ENCODE measurements around the gene FAM13A. TPM values are rescaled to one million over a fixed set of nuclear protein-coding genes. Genes with fewer than 3 reads are reported as not detected.

The FAM13A gene
- total and polyA plus RNA-seq, 2 donors (not counting 3 experiments of a cell fraction or from before 2014, with no cell fraction given) = 3.3 to 10.5 TPM

GRCh38 chr4:88804234-88804633, 252.8 kb downstream of the FAM13A start:
- ChIA-PET POLR2A (no interaction called here), CTCF (no interaction called here)
- no peak for DNase-seq (ENCODE audit: low read depth, low spot score)
- Histone ChIP-seq H3K9me1 (replicated peaks; ENCODE audit: control insufficient read depth, extremely low read depth, insufficient read depth, low read length) (no peaks in the 10 kb centered on the region), H2AFZ (ENCODE audit: low read depth, low read length) (no peak overlapping the region), H3K4me3 (replicated peaks in 1 of 3; ENCODE audit: insufficient read depth in 1 of 3, low read depth in 1 of 3, low read length in 3 of 3) (no peak overlapping the region), H3K27ac (ENCODE audit: insufficient read depth, low read depth, low read length) (no peak overlapping the region), H3K79me2 (ENCODE audit: control insufficient read depth, insufficient read depth, low read length) (no peaks in the 10 kb centered on the region), H3K4me1 (ENCODE audit: control insufficient read depth, extremely low read depth, insufficient read depth, low read length) (no peaks in the 10 kb centered on the region), H3K36me3 (ENCODE audit: control insufficient read depth in 2 of 2, extremely low read depth in 1 of 2, insufficient read depth in 2 of 2, low read length in 2 of 2) (no peaks in the 10 kb centered on the region), H3K9me3 (replicated peaks; ENCODE audit: control insufficient read depth, insufficient read depth, low read length) (no peaks in the 10 kb centered on the region), H3K4me2 (ENCODE audit: insufficient read depth, low read length) (no peak overlapping the region), H3K27me3 (ENCODE audit: control insufficient read depth in 2 of 2, insufficient read depth in 2 of 2, low read length in 2 of 2) (no peaks in the 10 kb centered on the region), H3K9ac (replicated peaks; ENCODE audit: extremely low read depth, insufficient read depth, low read length) (no peak overlapping the region), H4K20me1 (replicated peaks; ENCODE audit: control insufficient read depth, extremely low read depth, insufficient read depth, low read length) (no peaks in the 10 kb centered on the region)
- TF ChIP-seq JUN (IDR thresholded peaks at IDR 0.05; ENCODE audit: borderline replicate concordance, insufficient read depth, insufficient read length, low read depth) (no peak), MAX (IDR thresholded peaks at IDR 0.05; ENCODE audit: insufficient read depth, insufficient read length) (no peak), FOS (IDR thresholded peaks at IDR 0.05; ENCODE audit: borderline replicate concordance, insufficient read depth, low read length) (no peak), POLR2AphosphoS5 (IDR thresholded peaks at IDR 0.05; ENCODE audit: insufficient read depth, low read depth, low read length) (no peak), EZH2 (IDR thresholded peaks at IDR 0.05; ENCODE audit: borderline replicate concordance, low read depth, low read length, severe bottlenecking) (no peak), MYC (IDR thresholded peaks at IDR 0.05; ENCODE audit: low read depth, low read length) (no peak), POLR2A (IDR thresholded peaks at IDR 0.05; ENCODE audit: low read depth, low read length) (no peak), GATA2 (IDR thresholded peaks at IDR 0.05; ENCODE audit: insufficient read depth, insufficient read length, low read depth, low read length) (no peak)
- TF ChIP-seq, protein P1, sequence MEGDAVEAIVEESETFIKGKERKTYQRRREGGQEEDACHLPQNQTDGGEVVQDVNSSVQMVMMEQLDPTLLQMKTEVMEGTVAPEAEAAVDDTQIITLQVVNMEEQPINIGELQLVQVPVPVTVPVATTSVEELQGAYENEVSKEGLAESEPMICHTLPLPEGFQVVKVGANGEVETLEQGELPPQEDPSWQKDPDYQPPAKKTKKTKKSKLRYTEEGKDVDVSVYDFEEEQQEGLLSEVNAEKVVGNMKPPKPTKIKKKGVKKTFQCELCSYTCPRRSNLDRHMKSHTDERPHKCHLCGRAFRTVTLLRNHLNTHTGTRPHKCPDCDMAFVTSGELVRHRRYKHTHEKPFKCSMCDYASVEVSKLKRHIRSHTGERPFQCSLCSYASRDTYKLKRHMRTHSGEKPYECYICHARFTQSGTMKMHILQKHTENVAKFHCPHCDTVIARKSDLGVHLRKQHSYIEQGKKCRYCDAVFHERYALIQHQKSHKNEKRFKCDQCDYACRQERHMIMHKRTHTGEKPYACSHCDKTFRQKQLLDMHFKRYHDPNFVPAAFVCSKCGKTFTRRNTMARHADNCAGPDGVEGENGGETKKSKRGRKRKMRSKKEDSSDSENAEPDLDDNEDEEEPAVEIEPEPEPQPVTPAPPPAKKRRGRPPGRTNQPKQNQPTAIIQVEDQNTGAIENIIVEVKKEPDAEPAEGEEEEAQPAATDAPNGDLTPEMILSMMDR (IDR thresholded peaks at IDR 0.05; ENCODE audit: extremely low read depth in 1 of 2, insufficient read depth in 1 of 2, low read depth in 1 of 2, low read length in 2 of 2) = no peak
- dilution Hi-C loops (cut with MboI; ENCODE audit: extremely low pct_ligation_motif_present, low sequenced_read_pairs) = loop anchor here (25.0 kb wide), 1 partner anchor 208 kb away; no protein-coding TSS in a partner anchor
- FAIRE-seq = no peak
- BruUV-seq (replicated peaks) = no TSS peak
- intact Hi-C loops (cut with micrococcal nuclease) = no loop called here
